NCI-H128 (cell line): Measurements from ENCODE around the gene EFCC1.
A peak's percentile ranks its signal among the peaks of the same experiment; 100 is the strongest.

ENCODE experiments used
- DNase-seq: peaks from one replicate; lab custom pipeline; 2025; ENCODE audit not compliant: unreplicated experiment; lab: John Stamatoyannopoulos, UW

EFCC1 gene

GRCh38 chr3:129014148-129014547 is 13.0 kb downstream of the EFCC1 start:
- DNase-seq = no peak

- DNase-seq = no peak
These were observed 13.8 kb downstream of the EFCC1 start for GRCh38 chr3:129014793-129015345.

- no peak for DNase-seq
These were observed 14.4 kb downstream of the EFCC1 start for GRCh38 chr3:129015388-129016105.

- DNase-seq = peak; percentile 40
These were observed 15.2 kb downstream of the EFCC1 start for GRCh38 chr3:129016356-129016719.

- DNase-seq = no peak
These were observed 15.8 kb downstream of the EFCC1 start for GRCh38 chr3:129016720-129017483.

GRCh38 chr3:129017484-129017899 is 16.4 kb downstream of the EFCC1 start:
- no peak for DNase-seq

GRCh38 chr3:129018271-129018670 is 17.2 kb downstream of the EFCC1 start:
- no peak for DNase-seq

GRCh38 chr3:129018751-129019150 is 17.6 kb downstream of the EFCC1 start:
- no peak for DNase-seq

GRCh38 chr3:129019266-129019665 is 18.2 kb downstream of the EFCC1 start:
- DNase-seq = no peak

- no peak for DNase-seq
These were observed 19.6 kb downstream of the EFCC1 start for GRCh38 chr3:129020691-129021090.

GRCh38 chr3:129021140-129021551 is 20.0 kb downstream of the EFCC1 start:
- no peak for DNase-seq

- no peak for DNase-seq
These were observed 21.3 kb downstream of the EFCC1 start for GRCh38 chr3:129022114-129023007.

GRCh38 chr3:129023008-129023358 is 21.9 kb downstream of the EFCC1 start:
- no peak for DNase-seq

GRCh38 chr3:129023909-129024308 is 22.8 kb downstream of the EFCC1 start:
- DNase-seq = no peak

GRCh38 chr3:129025108-129025507 is 24.0 kb downstream of the EFCC1 start:
- DNase-seq = no peak

- DNase-seq = no peak
These were observed 24.8 kb downstream of the EFCC1 start for GRCh38 chr3:129025691-129026435.

- DNase-seq = peak; percentile 81
These were observed 25.8 kb downstream of the EFCC1 start for GRCh38 chr3:129026728-129027543.

GRCh38 chr3:129027544-129027880 is 26.4 kb downstream of the EFCC1 start:
- DNase-seq = no peak

- no peak for DNase-seq
These were observed 27.8 kb downstream of the EFCC1 start for GRCh38 chr3:129028866-129029265.

- DNase-seq = no peak
These were observed 29.5 kb downstream of the EFCC1 start for GRCh38 chr3:129030611-129031010.
